Right lobe of liver (tissue), 6 donors: Measurements from ENCODE around the gene UTF1. TPM values are rescaled to one million over a fixed set of nuclear protein-coding genes. Genes with fewer than 3 reads are reported as not detected.

Source experiments
- ATAC-seq, 4 donors: fragments of 200-7000 bp; cut with Tn5 transposase; one replicate each; pipeline ENCODE4 v1.9.1; 2020; ENCODE audit warnings: mild to moderate bottlenecking in 4 of 4, moderate library complexity in 4 of 4
- DNase-seq, 3 donors: peaks; one replicate each; pipeline ENCODE4 v3.0.0-alpha.2; 2020
- H3K27ac ChIP-seq, 3 donors: fragments of 200-600 bp; one replicate each; pipeline ENCODE4 v1.8.0; 2022
- H3K27me3 ChIP-seq, 2 donors: fragments of 200-600 bp; one replicate each; pipeline ENCODE4 v1.8.0; 2022
- H3K36me3 ChIP-seq, 4 donors: fragments of 200-600 bp; sonication (generic) in 1 of 4; one replicate each; pipeline versions ENCODE4 v1.5.1 to v1.8.0; 2017 to 2022; ENCODE audit warnings: control low read depth in 1 of 4
- H3K4me1 ChIP-seq, 4 donors: fragments of 200-600 bp; sonication (generic) in 1 of 4; one replicate each; pipeline versions ENCODE4 v1.5.1 to v1.8.0; 2017 to 2022; ENCODE audit warnings: control low read depth in 1 of 4
- H3K4me3 ChIP-seq, 3 donors: fragments of 200-600 bp; one replicate each; pipeline ENCODE4 v1.8.0; 2022
- H3K9me3 ChIP-seq, 4 donors: fragments of 200-600 bp; sonication (generic) in 1 of 4; one replicate each; pipeline versions ENCODE4 v1.5.1 to v1.8.0; 2017 to 2022; ENCODE audit warnings: control low read depth in 1 of 4
- CTCF ChIP-seq, 4 donors: fragments of 200-600 bp in 3 of 4; fragments of 450-650 bp in 1 of 4; IDR thresholded peaks; one replicate each; pipeline versions ENCODE4 v1.5.1 to v1.8.0; 2016 to 2022; ENCODE audit warnings: antibody characterized with exemption in 4 of 4, mild to moderate bottlenecking in 2 of 4
- POLR2A ChIP-seq: fragments of 450-650 bp; IDR thresholded peaks from one replicate; pipeline ENCODE4 v1.6.1; 2017; ENCODE audit warnings: antibody characterized with exemption, mild to moderate bottlenecking
- WGBS: methylation state at CpG from one replicate; pipeline ENCODE4 v1.1.6; 2018; ENCODE audit warnings: low coverage, low lambda C conversion rate; ENCODE audit not compliant: insufficient coverage; ENCODE audit errors: missing lambda C conversion rate; 5-methylcytosine and 5-hydroxymethylcytosine counted together
- intact Hi-C, 2 donors: fragments of 100-400 bp; cut with DNase I; formaldehyde crosslinking; loops; one replicate each; pipeline versions ENCODE4 v1.11.2 to v1.14.1; 2022
- total RNA-seq, 6 experiments: library from RNA; depleted of rRNA in 2 of 6; stranded (reverse); fragments of >200 nt in 2 of 6; fragmentation: NEBNext Ultra II Directional in 3 of 6; extraction: Animal tissue kit (Norgen Biotek cat#: 25700) in 3 of 6; gene quantifications; one replicate each; pipeline versions ENCODE4 v1.1.0 to v1.2.4, GENCODE V29; 2016 to 2023
- donor health status: DM: no; HTN: yes; CAD: no.
- donor health status: DM: no; HTN: no; CAD: no.
- donor health status: DM: no; HTN: no; CAD: no.
- donor health status: DM: no; HTN: yes; CAD: no.
- donor health status: DM: no; HTN: yes; CAD: no.

Gene UTF1
- total RNA-seq, 6 experiments from 2014 or later, result not detected

DNA sequence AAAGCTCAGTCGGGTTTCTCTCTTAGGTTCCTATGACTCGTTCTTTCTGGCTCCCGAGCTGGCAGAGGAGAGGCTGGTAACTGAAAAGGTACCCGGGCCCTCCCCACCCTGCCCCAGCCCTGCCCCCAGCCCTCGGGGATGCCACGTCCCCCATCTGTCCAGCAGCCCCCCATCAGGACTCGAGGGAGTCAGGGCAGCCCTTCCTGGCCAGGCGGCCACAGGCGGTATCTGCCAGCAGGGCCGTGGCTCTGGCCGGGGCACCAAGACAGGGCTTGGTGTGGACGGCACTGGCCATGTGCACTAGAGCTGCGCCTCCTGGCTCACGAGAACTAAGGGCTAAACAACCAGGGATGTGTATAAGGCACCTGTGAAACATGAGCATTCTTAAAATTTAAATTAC is 40.3 kb upstream of the UTF1 start:
- DNase-seq, result peak in 1 of 3 donors; percentile 47
- Histone ChIP-seq H3K36me3 (no peaks in the 10 kb centered on the region), H3K4me3 (no peak overlapping the region), H3K4me1 (no peaks in the 10 kb centered on the region), H3K27ac (no peak overlapping the region), H3K9me3 (no peaks in the 10 kb centered on the region), H3K27me3 (no peaks in the 10 kb centered on the region)
- intact Hi-C loops, result no loop called here
- no peak for ATAC-seq
- no CpG with 5 or more reads among the region's 14 CpGs for WGBS
- TF ChIP-seq CTCF (IDR thresholded peaks at IDR 0.05) (no peak), POLR2A (no peak)

GRCh38 chr10:133190225-133190624 is 39.8 kb upstream of the UTF1 start:
- TF ChIP-seq CTCF (IDR thresholded peaks at IDR 0.05) (no peak), POLR2A (no peak)
- no peak overlapping the region for H3K4me3 ChIP-seq
- intact Hi-C loops, result no loop called here
- H3K9me3 ChIP-seq, result no peaks in the 10 kb centered on the region
- no peak overlapping the region for H3K27ac ChIP-seq
- ATAC-seq, result no peak
- no peaks in the 10 kb centered on the region for H3K4me1 ChIP-seq
- WGBS, result 85% methylated on average over 8 of the region's 10 CpGs
- H3K27me3 ChIP-seq, result no peaks in the 10 kb centered on the region
- no peak for DNase-seq
- H3K36me3 ChIP-seq, result no peaks in the 10 kb centered on the region

DNA sequence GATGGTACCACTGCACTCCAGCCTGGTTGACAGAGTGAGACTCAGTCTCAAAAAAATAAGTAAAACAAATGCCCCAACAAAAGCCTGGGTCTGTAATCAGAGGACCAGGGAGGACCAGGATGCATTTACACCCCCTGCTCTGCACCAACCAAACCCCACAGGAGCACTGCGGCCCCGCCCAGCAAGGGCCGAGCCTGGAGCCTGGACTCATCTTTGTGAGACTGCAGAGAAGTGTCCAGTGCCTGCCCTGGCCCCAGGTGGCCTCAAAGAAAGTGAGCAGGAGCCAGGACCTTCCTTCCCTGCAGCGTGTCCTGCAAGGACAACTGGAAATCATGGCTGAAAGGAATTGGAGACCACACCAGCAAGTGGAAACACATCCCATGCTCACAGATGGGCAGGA is 38.4 kb upstream of the UTF1 start:
- H3K27me3 ChIP-seq, result no peaks in the 10 kb centered on the region
- TF ChIP-seq POLR2A (no peak), CTCF (IDR thresholded peaks at IDR 0.05) (no peak)
- ATAC-seq, result no peak
- no peaks in the 10 kb centered on the region for H3K36me3 ChIP-seq
- WGBS, result no CpG with 5 or more reads among the region's 4 CpGs
- H3K27ac ChIP-seq, result no peak overlapping the region
- H3K4me1 ChIP-seq, result no peaks in the 10 kb centered on the region
- DNase-seq, result no peak
- intact Hi-C loops, result no loop called here
- H3K9me3 ChIP-seq, result no peaks in the 10 kb centered on the region
- no peak overlapping the region for H3K4me3 ChIP-seq

DNA sequence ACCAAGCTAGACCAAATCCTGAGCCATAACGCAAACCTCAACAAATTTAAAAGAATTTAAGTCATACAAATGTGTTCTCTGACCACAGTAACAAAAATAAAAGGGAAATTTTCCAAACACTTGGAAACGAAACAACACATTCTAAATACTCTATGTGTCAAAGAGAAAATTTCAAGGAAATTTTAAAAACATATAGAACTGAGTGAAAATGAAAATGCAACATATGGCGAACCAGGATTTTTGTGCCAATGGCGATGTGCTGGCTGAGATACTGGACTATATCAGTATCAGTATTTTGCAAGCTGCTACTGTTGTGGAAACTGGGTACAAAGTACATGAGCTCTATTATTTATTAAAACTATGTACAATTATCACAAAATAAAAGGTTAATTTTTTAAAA is 35.9 kb upstream of the UTF1 start:
- ATAC-seq (no peak), DNase-seq (no peak)
- 73% methylated on average over 4 of the region's 4 CpGs for WGBS
- no peaks in the 10 kb centered on the region for H3K27me3 ChIP-seq
- H3K9me3 ChIP-seq, result no peaks in the 10 kb centered on the region
- no peak overlapping the region for H3K27ac ChIP-seq
- H3K36me3 ChIP-seq, result no peaks in the 10 kb centered on the region
- TF ChIP-seq CTCF (IDR thresholded peaks at IDR 0.05), result no peak
- no peak for TF ChIP-seq POLR2A
- no peaks in the 10 kb centered on the region for H3K4me1 ChIP-seq
- no peak overlapping the region for H3K4me3 ChIP-seq
- intact Hi-C loops, result no loop called here

GRCh38 chr10:133195096-133195495 is 34.9 kb upstream of the UTF1 start:
- H3K4me3 ChIP-seq, result no peak overlapping the region
- no peaks in the 10 kb centered on the region for H3K27me3 ChIP-seq
- no peak for ATAC-seq
- H3K27ac ChIP-seq, result no peak overlapping the region
- H3K9me3 ChIP-seq, result no peaks in the 10 kb centered on the region
- DNase-seq, result peak in 1 of 3 donors; percentile 11
- intact Hi-C loops, result no loop called here
- TF ChIP-seq POLR2A, result no peak
- no peak for TF ChIP-seq CTCF (IDR thresholded peaks at IDR 0.05)
- no peaks in the 10 kb centered on the region for H3K36me3 ChIP-seq
- 59% methylated on average over 2 of the region's 19 CpGs for WGBS
- H3K4me1 ChIP-seq, result no peaks in the 10 kb centered on the region
